NK-92 (cell line): Measurements from ENCODE around the gene CGNL1.

Source experiments
- DNase-seq: peaks from one replicate; lab custom pipeline; 2025; ENCODE audit not compliant: unreplicated experiment; lab: John Stamatoyannopoulos, UW

CGNL1 gene

DNA sequence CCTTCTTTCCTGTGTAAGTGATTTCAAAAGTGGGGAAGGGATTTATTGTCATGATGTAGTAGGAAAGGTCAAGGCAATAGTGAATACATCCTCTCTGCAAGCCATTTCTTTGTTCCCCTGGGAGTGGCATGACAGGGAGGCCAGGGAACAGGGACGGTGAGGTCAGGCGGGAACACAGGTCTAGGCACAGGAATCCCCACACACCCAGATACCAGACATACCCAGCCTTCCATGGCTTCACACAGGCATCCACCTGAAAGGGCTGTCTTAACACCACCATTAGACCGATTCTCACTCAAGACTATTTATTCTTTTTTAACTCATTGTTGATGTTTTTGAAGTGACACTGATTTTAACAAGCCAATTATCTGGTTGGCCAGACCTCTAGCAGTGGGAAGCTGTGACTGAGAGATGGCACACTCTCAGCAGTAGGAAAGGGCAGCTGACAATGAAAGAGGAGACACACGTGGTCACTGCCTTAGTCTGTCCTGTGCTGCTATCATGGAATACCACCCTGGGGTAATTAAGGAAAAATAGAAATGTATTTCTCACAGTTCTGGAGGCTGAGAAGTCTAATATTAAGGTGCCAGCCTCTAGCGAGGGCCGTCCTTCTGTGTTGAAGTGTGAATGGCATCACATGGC lies 140.8 kb downstream of the CGNL1 start:
- DNase-seq: no peak

DNA sequence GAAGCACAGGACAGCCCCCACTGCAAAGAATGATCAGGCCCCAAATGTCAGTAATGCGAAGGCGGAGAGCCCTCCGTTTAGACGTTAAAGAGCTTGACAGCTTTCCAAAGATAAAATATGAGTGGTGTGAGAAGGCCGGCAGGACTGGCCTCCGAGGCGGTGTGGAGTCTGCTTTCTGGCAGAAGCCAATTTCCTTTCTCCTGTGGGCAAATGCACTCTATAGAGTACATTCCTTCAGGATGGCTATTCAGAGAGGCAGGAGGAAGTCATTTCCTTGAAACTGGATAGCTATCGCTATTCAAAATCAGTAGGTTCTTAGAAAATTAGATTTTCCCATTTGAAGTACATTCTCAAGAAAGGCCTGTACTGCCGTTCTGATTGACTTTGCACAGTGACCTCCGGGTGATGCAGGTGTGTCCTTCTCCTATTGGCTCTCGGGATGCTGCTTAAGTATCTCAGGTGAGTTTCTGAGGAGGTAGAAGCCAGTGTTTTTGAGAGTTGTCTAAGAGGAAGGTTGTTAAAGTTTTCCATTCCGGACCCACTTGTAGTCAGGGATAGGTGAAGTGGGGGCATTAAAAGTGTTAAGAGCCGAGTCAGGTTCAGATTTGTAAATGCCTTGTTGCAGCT lies 142.6 kb downstream of the CGNL1 start:
- DNase-seq: no peak

DNA sequence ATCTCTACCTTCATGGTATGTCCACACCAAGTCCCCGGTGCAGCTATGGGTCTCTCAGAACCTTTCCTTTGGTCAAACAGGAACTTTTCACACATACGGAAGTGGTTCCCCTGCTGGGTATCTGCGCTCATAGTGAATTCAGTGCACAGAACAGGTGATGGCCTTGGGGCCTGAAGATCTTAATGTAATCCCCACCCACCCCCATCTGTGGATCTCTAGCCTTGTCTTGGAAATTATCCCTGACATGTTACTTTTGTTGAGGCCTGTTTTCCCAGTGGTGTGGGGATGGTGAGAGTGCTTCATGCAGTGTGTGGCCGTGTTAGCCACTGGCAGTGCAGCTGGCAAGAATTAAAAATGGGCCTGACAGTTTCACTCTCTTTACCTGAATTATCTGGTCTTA lies 143.5 kb downstream of the CGNL1 start:
- no peak for DNase-seq

DNA sequence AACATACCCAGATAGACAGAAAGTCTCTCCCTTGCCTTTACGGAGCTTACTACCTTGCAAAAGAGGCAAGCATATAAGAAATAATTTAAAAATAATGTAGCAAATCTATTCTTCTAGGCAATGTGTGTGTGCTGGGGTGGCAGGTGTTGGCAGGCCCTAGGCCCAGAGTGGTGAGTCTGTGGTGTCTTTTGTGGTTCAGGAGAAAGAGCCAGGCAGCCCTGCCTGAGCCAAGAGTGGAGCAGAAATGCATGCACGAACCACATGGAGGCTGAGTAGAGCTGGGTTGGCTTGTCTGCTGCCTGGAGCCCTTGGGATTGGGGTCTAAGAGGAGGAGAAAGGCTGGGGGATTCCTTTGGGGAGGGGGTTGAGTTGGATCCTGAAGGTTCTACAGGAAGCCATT lies 145.2 kb downstream of the CGNL1 start:
- no peak for DNase-seq

DNA sequence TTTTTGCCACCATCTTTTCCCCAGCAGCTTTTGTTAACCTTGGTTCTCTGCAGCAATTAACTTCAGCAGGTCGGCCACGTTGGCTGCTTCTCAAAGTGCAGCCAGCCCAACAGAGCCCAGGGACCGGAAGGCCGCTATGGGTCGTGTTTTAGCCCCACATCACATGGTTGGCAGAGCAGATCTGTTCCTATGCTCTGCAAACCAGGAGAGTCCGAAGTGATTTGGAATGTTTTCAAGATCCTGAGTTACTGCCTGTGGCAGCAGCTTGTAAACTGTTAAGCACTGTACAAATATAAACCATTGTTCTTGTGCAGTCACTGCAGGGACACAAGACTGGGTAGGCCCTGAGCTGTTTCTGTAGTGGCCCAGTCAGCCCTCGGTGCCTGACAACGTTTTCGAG lies 145.8 kb downstream of the CGNL1 start:
- no peak for DNase-seq

DNA sequence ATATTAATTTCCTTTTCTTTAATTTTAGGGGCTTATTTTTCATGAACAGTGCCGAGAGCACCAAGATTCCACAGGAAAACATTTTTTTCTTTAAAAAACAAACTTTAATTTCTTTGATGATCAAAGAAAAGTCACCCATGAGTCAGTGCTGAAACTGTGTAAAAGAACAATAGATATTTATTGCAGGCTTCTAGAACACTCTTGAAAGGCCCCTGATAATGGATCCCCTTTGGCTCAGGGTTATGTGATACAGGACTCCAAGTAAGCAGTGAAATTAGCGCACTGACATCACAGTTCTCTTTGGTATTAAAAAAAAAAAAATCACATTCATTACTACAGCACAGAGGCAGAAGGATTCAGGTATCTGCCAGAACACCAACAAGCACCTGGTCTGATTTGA lies 149.3 kb downstream of the CGNL1 start:
- DNase-seq: no peak

DNA sequence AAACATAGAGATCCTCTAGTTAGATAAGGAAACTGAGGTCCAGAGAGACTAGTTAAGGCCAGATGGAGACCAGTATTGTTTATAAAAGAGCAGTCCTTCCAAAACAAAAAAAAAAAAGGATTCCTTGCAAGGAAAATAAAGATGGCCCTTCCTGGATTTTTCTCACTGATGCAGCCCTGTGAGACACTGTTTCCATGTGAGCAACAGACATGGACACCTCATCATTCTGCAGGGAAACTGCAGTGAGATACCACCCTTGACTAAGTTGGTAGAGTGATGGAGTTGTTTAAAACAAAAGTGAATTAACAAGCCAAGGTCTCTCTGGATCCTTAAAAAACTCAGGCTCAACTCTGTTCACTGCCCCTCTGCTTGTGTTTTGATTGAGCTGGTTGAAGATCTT lies 149.8 kb downstream of the CGNL1 start:
- no peak for DNase-seq

DNA sequence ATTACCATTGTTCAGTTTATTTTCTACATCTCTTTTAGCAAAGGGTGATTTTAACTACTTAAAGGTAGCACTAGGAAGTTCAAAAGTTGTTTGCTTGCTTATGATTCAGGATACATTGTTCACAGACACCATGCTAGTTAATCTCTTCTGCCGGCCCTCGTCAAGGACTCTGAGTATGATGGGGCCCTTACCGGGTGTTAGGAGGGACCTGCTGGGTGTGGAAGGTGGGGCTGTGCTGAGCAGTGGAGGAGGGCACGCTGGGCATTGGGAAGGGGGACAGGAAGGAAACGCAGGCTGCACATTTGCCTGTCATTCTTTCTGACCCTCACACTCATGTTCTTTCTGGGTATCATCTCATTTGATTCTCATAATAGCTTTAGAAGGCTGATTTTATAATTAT lies 150.3 kb downstream of the CGNL1 start:
- no peak for DNase-seq

DNA sequence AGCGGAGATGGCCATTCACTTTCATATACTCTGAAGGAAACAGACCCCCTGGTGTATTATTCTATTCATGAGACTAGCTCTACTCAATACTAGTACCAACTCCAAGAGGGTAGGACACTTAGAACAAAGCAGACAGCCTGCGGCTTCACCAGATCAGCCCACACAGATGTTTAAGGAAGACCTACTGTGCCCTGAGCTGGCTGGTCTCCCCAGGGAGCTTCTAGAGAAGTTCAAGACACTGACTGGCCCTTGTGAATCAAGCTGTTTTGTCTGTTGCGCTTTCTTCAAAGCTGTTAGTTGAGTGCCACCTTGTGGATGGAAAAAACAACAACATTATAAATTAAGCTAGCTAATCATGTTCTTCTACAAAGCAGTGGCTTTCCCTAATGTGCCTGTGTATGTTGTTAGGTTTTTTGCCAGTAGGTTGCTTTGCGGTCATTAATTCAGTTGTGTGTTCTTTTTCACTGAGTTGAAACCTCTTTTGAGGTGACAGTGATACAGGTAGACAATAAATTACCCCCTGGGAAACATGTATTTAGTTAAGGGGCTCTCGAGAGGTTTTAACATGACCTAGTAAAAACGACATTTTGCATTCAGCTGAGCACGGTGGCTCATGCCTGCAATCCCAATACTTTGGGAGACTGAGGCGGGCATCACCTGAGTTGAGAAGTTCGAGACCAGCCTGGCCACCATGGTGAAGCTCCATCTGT lies 151.2 kb downstream of the CGNL1 start:
- no peak for DNase-seq

DNA sequence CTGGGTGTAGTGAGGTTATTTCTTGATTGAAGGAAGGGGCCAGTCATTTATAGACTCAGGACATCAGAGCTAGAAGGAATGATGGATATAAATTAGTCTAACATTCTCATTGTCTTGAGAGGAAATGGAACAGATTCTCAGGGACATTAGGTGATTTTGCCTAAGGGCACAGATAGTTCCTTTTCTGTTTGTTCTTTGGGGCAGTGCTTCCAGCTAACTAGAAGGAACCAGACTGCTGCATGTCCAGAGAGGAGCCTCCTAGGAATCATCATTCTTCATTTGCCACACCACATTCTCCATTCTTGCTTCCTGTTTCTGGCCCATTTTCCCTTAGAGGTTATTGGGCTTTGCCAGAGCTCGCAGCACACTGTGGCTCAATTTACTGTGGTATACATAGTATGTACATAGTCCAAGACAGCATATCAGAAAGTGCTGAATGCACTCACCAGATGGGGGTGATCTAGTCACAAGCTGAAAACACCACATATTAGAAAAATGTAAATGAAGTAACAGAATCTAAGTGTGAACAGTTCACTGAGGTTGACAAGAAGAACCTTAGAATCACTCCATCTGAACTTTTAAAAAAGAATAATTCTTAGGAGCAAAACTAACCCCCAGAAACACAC lies 152.7 kb downstream of the CGNL1 start:
- DNase-seq: no peak

DNA sequence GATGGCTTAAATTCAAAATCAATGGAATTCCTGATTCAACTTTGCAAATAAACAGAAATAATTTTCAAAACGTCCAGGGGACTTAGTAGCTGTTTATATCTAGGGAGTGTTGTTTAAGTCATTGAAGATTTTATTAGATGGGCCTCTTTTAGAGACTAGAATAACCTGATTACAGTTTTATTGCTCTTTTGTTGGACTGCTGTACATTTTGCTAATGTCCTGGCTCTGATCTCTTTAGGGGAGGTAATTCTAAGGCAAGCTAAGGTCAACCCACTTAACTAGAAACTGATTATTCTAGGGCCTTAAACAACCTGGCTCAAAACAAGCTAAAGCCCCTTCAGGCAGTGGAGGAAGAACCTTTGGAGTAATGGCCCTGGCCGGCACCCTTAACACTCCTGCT lies 153.4 kb downstream of the CGNL1 start:
- no peak for DNase-seq

DNA sequence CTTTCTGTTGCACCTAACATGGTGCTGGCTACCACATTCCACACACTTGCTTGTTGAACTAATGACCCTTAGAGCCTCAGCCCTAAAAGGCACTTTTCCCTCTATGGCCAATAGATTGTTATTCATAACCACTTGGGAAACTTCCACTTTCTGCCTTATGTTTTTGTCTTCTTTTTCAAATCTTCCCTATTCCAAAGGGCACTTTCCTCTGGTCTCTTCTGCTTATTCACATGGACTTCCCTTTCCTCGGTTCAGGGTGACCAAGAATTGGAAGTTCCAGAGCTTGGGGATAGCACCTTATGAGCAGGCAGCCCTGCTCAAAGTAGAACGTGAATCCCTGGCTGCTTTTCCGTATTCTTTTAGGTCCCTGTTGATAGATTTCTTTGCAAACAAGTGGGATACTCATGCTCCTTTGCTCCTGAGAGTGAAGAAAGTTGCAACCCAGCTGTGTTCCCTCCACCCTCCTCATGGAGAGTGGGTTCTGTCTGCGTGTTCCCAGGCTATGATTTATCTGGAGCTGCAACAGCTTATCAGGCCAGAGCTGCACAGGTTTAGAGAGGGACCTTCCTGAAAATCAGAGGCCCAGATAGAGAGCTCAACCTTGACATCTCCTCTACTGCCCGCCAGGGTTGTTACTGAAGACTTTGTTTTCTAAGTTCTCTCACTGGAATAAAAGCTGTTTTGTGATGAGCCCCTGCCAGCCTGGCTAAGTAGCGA lies 156.6 kb downstream of the CGNL1 start:
- DNase-seq: no peak

DNA sequence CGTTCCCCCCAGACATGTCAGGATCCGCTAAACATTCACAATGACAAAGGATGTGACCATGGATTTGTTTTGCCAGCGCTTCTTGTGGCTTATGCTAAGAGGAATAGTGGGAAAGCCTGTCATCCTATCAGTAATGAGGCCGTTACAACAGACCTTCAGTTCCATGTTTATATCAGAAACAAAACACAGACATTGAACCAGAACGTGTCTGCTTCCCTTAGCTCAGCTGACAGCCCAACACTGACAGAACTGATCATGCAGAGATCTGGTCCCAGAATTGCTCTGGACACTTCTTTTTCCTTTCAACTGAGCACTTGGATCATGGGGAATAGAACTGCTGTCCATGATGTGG lies 157.1 kb downstream of the CGNL1 start:
- DNase-seq: no peak

DNA sequence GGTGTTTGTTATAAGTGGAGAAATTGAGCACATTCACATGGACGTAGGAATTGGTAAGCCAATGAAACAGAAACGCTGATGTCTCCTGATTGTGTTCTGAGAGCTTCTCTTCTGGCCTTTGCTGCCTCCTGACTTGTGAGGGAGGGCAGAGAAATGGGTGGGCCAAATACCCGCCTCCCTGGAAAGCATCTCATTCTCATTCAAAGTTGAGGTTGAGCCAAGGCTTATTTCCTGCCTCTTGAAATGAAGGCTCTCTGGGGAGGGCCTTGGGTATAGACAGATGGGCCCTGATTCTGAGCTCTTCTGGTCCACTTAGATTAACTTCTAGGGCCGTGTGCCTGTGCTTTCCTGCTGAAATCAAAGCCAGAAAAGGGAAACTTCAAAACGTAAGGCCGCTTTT lies 158.0 kb downstream of the CGNL1 start:
- DNase-seq: no peak

DNA sequence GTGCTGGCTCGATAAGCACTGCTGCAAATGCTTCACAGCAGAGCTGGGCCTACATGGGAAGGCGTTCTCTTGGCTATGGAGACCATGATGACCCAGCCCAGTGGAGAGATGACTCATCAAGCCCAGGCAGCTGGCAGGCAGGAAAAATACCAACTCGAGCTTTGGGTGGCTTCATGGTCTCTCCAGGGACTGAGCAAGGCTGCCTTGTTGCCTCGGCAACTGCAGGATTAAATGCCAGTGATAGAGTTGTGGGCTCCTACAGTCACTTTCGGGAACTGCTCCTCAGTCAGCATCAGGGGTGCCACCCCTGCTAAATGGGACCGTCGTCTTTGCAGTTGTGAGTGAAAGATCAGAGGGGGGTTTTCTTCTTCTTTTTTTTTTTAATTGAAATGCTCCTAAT lies 160.8 kb downstream of the CGNL1 start:
- no peak for DNase-seq

DNA sequence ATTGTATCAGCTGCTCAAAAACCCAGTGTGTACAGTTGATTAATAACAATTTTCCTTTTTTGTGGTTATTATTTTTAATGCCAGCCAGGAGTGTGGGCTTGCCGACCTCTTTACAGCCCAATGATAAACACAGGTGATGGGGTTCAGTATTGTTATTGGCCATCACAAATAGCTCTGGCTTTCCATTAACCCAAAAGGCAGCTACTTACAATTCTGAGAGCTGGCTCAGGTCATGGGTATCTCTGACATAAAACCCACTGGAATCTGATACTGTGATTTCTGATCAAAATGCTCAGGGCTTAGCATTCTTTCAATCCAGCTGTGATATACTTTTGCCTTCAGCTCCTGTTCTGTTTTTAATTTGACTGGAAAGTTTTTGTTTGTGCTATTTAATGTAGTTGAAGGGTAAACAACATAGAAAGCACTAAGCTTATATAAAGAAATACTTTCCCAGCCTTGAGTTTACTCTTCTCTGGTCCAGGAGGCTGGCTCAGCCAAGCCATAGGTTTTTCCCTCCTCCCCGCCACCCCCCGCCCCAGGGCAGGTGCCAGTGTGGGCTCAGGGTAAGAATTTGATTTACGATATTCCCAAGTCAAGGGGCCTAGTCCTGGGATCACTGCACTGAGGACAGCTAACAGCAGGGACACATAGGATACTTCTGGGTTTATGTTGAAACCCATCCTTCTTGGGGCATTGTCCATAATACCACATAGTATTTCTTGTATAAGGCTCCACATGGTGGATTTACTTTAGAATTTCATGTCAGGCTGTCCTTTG lies 161.4 kb downstream of the CGNL1 start:
- no peak for DNase-seq

DNA sequence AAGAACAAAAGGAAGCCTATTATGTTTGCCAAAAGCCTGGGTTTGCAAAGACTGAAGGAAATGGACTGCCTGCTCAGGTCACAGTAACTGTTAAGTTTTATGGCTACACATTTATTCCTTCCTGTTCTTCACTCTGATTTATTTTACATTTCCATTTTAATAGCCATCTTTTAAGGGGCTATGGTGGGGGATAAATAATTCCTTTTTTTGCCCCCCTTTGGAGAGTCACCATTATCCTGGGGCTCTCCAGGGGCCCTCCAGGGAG lies 161.9 kb downstream of the CGNL1 start:
- DNase-seq: no peak

DNA sequence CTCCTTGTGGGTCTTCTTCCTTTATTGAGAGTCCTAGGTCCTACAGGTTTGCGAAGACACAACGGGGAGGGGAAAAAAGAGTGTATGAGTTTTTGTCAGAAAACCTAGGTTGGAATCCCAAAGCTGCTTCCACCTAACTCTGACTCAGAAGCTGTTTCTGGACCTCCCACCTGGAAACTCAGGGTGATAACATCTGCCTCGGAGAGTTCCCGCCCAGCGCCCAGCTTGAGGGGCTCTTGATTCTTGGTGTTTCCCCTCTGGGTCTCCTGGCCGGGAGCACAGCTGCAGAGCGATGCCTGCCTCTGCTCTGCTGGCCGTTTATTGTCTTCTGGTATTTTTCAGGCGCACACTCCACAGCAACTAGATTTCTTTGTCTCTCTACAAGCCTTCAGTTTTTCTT lies 162.5 kb downstream of the CGNL1 start:
- DNase-seq: no peak

DNA sequence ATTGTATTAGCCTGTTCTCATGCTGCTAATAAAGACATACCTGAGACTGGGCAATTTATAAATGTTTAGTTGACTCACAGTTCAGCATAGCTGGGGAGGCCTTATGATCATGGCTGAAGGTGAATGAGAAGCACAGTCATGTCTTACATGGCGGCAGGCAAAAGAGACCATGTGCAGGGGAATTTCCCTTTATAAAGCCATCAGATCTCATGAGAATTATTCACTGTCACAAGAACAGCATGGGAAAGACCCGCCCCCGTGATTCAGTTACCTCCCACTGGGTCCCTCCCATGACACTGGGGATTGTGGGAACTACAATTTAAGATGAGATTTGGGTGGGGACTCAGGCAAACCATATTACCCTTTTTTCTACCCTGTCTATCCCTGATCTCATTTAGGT lies 163.9 kb downstream of the CGNL1 start:
- DNase-seq: no peak

DNA sequence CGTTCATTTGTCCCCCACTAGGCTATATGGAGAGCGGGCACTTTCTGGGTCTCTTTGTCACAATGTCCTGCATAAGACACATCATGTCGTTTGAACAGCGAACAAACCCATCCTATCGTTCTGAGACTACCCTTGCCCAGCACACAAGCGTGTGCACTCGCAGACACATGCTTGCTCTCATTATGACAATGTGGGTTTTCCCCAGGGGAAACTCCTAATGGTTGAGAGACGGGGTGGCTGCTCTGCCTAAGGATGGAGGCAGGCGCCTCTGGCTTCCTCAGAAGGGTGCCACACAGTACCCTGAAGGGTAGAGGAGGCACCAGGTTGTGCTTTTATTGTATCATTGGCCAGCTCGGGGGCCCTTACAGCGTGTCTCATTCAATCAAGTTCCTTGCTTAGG lies 164.4 kb downstream of the CGNL1 start:
- no peak for DNase-seq

DNA sequence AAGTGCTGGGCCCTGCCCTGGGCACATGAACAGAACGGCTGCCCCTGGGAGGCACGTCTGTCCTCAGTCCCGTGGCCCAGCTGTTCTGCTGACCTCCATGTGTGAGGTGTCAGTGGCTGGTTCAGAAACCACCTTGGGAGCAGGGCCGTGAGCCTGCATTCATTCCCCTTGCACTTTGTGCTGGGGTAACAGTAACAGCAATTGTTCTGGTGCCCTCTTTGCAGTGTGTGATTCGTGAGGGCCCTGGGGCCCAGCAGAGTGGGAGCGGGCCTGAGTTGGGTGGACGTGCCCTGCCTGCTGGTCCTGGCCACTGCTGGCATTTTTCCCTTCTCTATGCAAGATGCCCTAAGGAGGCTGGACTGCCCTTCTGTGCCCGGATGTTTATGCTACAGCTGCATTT lies 165.0 kb downstream of the CGNL1 start:
- DNase-seq: no peak
